Measurements from ENCODE around the gene PLPP3.

DNA sequence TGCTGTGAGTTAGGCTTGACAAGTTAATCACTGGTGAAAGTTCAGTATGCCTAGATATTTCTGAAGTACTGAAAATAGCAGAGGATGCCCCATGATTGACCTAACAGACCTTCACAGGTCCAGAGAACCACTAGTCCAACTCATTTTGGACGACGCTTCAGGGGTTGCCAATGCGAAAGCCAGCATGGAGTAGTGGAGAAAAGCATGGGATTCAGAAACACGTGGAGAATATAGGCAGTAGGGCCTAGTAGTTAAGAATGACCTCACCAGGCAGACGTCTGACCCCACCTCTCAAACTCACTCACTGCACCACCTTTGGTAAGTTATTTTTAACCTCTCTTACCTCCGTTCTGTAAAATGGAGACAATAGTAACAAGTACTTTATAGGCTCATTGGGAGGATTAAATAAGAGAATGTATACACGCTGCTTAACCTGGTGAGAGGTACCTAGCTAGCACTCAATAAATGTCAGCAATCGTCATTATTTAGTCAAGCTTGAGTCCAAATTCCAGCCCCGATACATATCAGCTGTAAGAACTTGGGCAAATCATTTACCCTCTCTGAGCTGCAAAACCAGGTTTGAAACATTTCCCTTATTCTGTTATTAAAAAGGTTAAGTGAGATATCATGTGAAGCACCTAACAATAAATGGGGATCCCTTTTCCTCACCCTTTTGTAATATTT, 13.2 kb downstream of the PLPP3 start:
- TF ChIP-seq SUZ12 (IDR thresholded peaks at IDR 0.05; ENCODE audit: extremely low read depth, insufficient read depth, insufficient read length) (no peak), YY1 (IDR thresholded peaks at IDR 0.05; ENCODE audit: insufficient read depth, insufficient read length) (no peak)

Data from NT2/D1 (cell line).